Measurements from ENCODE around the gene LRRC26.

GRCh38 chr9:137191245-137191644, 21.4 kb upstream of the LRRC26 start:
- TF ChIP-seq POLR2A (IDR thresholded peaks at IDR 0.05; ENCODE audit: low read depth, low read length) (no peak), POLR2AphosphoS5 (IDR thresholded peaks at IDR 0.05; ENCODE audit: low read depth, low read length) (no peak), TAF1 (IDR thresholded peaks at IDR 0.05; ENCODE audit: borderline replicate concordance, low read depth, low read length) (no peak)
